HEK293T (cell line): ENCODE measurements around the gene ATP6V1E1.
"Not testable (repeated sequence)": the region's sequence is repeated elsewhere in the genome, so short reads cannot be mapped to it uniquely, and the experiment has no call there.

Experiments
- CTCF ChIA-PET: fragments of 350-600 bp; formaldehyde crosslinking; extraction: SDS; loops from one replicate; lab custom pipeline; 2021; ENCODE audit warnings: antibody characterized with exemption, inconsistent platforms; lab: Yijun Ruan, JAX
- POLR2A ChIA-PET: fragments of 350-600 bp; formaldehyde crosslinking; extraction: SDS; loops from one replicate; lab custom pipeline; 2020; ENCODE audit warnings: antibody characterized with exemption, inconsistent platforms; lab: Yijun Ruan, JAX
- DNase-seq: peaks from one replicate; pipeline ENCODE4 v3.0.0; 2012; ENCODE audit warnings: mixed read lengths; ENCODE audit errors: extremely low spot score
- ARNT ChIP-seq: fragments of 450-650 bp; IDR thresholded peaks from 2 replicates; pipeline ENCODE4 v1.6.1; 2017; ENCODE audit warnings: mild to moderate bottlenecking
- BHLHE40 ChIP-seq: fragments of 450-650 bp; IDR thresholded peaks from 2 replicates; pipeline ENCODE4 v1.6.1; 2016; ENCODE audit warnings: mild to moderate bottlenecking, moderate library complexity, borderline replicate concordance
- CTBP1 ChIP-seq: fragments of 450-650 bp; IDR thresholded peaks from 2 replicates; pipeline ENCODE4 v1.6.1; 2016; ENCODE audit warnings: borderline replicate concordance
- ELF4 ChIP-seq: fragments of 450-650 bp; IDR thresholded peaks from 2 replicates; pipeline ENCODE4 v1.6.1; 2017; ENCODE audit warnings: antibody characterized with exemption
- FOXA1 ChIP-seq: fragments of 450-650 bp; IDR thresholded peaks from 2 replicates; pipeline ENCODE4 v1.6.1; 2016; ENCODE audit warnings: mild to moderate bottlenecking
- FOXK2 ChIP-seq: fragments of 450-650 bp; IDR thresholded peaks from 2 replicates; pipeline ENCODE4 v1.6.1; 2016; ENCODE audit warnings: mild to moderate bottlenecking
- FOXM1 ChIP-seq: fragments of 450-650 bp; IDR thresholded peaks from 2 replicates; pipeline ENCODE4 v1.6.1; 2017; ENCODE audit warnings: mild to moderate bottlenecking, borderline replicate concordance
- HDGF ChIP-seq: fragments of 450-650 bp; IDR thresholded peaks from 2 replicates; pipeline ENCODE4 v1.6.1; 2017; ENCODE audit warnings: antibody characterized with exemption, borderline replicate concordance
- L3MBTL2 ChIP-seq: fragments of 450-650 bp; conservative IDR thresholded peaks from 2 replicates; pipeline ENCODE4 v1.6.1; 2016; ENCODE audit warnings: mild to moderate bottlenecking
- LEF1 ChIP-seq: fragments of 450-650 bp; IDR thresholded peaks from 2 replicates; pipeline ENCODE4 v1.6.1; 2017; ENCODE audit warnings: mild to moderate bottlenecking, borderline replicate concordance
- NFRKB ChIP-seq: fragments of 450-650 bp; IDR thresholded peaks from 2 replicates; pipeline ENCODE4 v1.6.1; 2016; ENCODE audit warnings: mild to moderate bottlenecking, moderate library complexity
- SP1 ChIP-seq: fragments of 450-650 bp; IDR thresholded peaks from 2 replicates; pipeline ENCODE4 v1.6.1; 2017
- SUZ12 ChIP-seq: fragments of 450-650 bp; IDR thresholded peaks from 2 replicates; pipeline ENCODE4 v1.6.1; 2016; ENCODE audit warnings: mild to moderate bottlenecking
- TARDBP ChIP-seq: fragments of 450-650 bp; IDR thresholded peaks from 2 replicates; pipeline ENCODE4 v1.6.1; 2016
- ZNF384 ChIP-seq: fragments of 450-650 bp; IDR thresholded peaks from 2 replicates; pipeline ENCODE4 v1.6.1; 2016
- TF ChIP-seq, protein P1 (sequence below): fragments of 450-650 bp; IDR thresholded peaks from 2 replicates; pipeline ENCODE4 v1.6.1; 2016

ATP6V1E1 gene

DNA sequence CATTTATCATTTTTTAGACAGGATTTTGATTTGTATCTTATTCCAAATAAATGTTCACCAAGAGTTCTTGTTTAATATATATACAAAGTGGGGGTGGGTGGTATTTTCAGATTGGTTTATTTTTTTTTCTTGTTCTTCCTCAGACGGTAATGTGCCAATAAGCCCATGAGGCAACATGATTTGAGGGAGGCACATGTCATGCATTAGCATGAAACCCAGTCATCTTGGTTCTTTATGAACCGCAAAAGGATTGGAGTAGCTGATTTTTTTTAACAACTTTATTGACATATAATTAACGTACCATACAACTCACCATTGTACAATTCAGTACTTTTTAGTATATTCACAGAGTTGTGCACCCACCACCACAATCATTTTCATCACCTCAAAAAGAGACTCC is 12.7 kb upstream of the ATP6V1E1 start:
- no peak for DNase-seq
- POLR2A ChIA-PET = no interaction called here
- TF ChIP-seq BHLHE40 = no peak
- TF ChIP-seq SUZ12 = no peak
- no peak for TF ChIP-seq NFRKB
- TF ChIP-seq TARDBP = no peak
- TF ChIP-seq ZNF384 = no peak
- CTCF ChIA-PET = no interaction called here

DNA sequence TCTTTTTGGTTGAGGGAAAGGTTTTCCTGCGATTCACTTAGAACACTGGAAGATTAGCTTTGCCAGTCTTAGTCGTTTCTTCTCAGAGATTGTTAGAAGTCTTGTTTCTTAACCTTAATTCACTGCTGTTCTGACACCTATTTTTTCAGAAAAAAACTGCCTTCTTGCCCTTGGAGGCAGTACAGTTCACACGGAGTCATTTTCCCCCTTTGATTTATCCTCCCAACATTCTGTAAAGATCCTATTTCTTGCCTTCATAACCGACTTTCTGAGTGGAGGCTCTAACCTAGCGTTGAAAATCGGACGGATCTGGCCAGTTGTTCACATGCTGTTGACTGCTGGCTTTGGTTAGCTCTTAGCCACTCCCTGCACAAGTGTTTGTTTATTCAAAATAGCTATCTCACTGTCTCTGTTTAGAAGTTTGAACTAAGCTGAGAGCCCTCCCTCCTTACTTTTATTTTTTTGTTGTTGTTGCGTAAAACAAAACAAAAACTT is 10.7 kb upstream of the ATP6V1E1 start:
- no peak for TF ChIP-seq HDGF
- no peak for TF ChIP-seq BHLHE40
- no peak for TF ChIP-seq LEF1
- TF ChIP-seq ARNT = no peak
- TF ChIP-seq TARDBP = no peak
- no peak for TF ChIP-seq NFRKB
- TF ChIP-seq ELF4 = no peak
- no peak for TF ChIP-seq FOXK2
- no peak; the same call in 1 of the 2 replicates for TF ChIP-seq L3MBTL2
- no peak for TF ChIP-seq ZNF384
- TF ChIP-seq FOXM1 = no peak
- DNase-seq = peak; percentile 55
- CTCF ChIA-PET = interaction anchor here (1.3 kb wide), 1 partner anchor 468 kb away, joined by 4 read pairs; no protein-coding TSS in a partner anchor
- POLR2A ChIA-PET = interaction anchor here (0.8 to 1.6 kb wide), 14 partner anchors 9 to 481 kb away, joined by 3 to 19 read pairs (median 4); no protein-coding TSS in a partner anchor

DNA sequence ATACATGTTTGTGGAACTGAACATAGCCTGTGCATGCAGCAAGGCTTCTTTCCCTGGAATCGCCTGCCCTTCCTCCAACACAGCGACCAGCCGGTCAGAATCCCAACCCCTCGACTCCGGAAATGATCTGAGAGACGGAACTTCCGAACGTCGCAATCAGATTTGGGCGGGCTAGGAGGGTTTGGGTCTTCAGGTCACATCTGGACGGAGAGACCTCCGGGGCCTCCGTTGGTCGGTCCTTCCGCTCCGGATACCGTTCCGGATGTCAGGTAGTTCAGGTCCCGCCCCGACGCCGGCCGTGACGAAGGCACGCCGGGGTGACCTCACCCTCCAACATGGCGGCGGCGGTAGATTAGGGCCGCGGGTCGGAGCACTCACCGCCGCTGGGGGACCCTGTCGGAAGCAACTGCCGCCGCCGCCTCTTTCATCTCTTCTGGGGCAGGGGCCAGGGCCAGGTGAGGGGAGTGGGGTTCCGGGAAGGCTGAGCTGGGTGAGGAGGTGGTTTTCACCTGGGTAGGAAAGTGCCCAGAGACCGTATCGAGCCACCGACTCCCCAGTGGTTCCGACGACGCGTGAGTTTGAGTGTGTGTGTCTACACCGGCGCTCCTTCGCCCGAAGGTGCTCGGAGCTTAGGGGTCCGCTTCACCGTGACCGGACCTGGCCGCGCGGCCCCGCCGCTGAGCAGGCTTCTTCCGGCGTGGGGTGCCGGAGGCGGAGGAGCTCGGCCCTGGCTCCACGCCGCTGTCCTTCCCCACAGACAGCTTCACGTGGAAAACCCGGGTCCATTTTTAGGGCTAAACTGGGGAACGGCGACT is 10.1 kb upstream of the ATP6V1E1 start, which contains the start of gene BCL2L13:
Gene BCL2L13, plus strand, starts transcription at position 326 of the 815 bp plus-strand sequence. CDS start 16,955 bp downstream, outside the sequence.
- CTCF ChIA-PET = interaction anchor here (1.3 kb wide), 1 partner anchor 468 kb away, joined by 4 read pairs; no protein-coding TSS in a partner anchor
- TF ChIP-seq, protein P1, sequence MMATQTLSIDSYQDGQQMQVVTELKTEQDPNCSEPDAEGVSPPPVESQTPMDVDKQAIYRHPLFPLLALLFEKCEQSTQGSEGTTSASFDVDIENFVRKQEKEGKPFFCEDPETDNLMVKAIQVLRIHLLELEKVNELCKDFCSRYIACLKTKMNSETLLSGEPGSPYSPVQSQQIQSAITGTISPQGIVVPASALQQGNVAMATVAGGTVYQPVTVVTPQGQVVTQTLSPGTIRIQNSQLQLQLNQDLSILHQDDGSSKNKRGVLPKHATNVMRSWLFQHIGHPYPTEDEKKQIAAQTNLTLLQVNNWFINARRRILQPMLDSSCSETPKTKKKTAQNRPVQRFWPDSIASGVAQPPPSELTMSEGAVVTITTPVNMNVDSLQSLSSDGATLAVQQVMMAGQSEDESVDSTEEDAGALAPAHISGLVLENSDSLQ = peak; percentile 14; the same call in 1 of the 2 replicates
- TF ChIP-seq TARDBP (no peak), FOXM1 (no peak), SP1 (no peak), NFRKB (peak; percentile 86), CTBP1 (no peak), ARNT (no peak), FOXK2 (no peak), L3MBTL2 (peak; percentile 63), LEF1 (peak; percentile 23; the same call in 1 of the 2 replicates), ELF4 (peak; percentile 68)
- POLR2A ChIA-PET = interaction anchor here (0.8 to 1.6 kb wide), 14 partner anchors 9 to 480 kb away, joined by 3 to 19 read pairs (median 4); no protein-coding TSS in a partner anchor
- DNase-seq = peak; percentile 95

DNA sequence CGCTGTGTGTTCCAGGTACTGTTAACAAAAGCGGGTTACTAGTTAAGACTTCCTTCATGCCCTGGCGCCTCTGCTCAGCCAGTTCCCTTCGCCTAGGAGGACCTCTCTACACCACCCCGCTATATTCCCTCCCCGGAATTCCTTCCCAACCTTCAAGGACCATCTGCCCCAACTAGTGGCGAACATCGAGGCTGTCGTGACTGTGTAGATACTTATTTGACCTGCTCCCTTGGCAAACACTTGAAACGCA is 9.6 kb upstream of the ATP6V1E1 start:
- peak; percentile 67 for DNase-seq
- TF ChIP-seq LEF1 (no peak), L3MBTL2 (peak; percentile 24; the same call in 1 of the 2 replicates)
- ChIA-PET CTCF (no interaction called here), POLR2A (no interaction called here)

DNA sequence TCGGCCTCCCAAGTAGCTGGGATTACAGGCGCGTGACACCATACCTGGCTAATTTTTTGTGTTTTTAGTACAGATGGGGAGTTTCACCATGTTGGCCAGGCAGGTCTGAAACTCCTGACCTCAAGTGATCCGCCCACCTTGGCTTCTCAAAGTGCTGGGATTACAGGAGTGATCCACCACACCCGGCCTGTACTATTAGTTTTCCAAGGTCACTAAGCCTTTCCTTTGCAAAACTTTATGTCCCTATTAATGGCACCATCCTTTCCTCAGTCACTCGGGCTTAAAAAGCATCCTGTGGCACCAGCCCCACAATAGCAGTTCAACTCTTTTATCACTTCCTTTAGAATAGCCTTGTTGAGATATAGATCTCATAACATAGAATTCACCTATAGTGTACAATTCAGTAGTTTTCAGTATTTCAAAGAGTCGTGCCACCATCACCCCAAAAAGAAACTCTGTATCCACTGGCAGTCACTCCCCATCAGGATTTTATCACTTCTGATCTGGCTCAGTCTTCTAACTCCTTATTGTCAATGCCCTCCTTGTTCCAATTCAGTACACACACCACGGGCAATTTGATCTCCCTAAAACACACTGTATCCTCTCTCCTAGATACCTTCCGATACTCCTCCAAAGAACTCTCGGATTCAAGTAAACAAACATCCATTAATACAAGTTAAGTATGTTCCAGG is 9.1 kb upstream of the ATP6V1E1 start:
- CTCF ChIA-PET = no interaction called here
- POLR2A ChIA-PET = no interaction called here
- DNase-seq = no peak
- TF ChIP-seq SP1 (no peak), HDGF (no peak), LEF1 (no peak), ELF4 (no peak), FOXK2 (no peak), SUZ12 (no peak), ARNT (no peak), L3MBTL2 (no peak), FOXA1 (no peak), BHLHE40 (no peak), FOXM1 (no peak), NFRKB (no peak), TARDBP (no peak), ZNF384 (no peak), CTBP1 (no peak)
- TF ChIP-seq, protein P1 = no peak

DNA sequence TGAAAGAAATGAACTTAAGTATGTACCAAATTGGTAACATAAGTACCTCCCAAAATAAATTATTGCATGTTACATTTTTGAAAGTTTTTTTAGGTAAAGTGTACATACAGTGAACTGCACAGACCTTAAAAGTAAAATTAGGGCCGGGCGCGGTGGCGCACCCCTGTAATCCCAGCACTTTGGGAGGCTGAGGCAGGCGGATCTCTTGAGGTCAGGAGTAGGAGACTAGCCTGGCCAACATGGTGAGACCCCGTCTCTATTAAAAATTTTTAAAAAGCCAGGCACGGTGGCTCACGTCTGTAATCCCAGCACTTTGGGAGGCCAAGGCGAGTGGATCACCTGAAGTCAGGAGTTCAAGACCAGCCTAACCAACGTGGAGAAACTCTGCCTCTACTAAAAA is 8.3 kb upstream of the ATP6V1E1 start:
- CTCF ChIA-PET, DNase-seq, POLR2A ChIA-PET: not testable (repeated sequence)

DNA sequence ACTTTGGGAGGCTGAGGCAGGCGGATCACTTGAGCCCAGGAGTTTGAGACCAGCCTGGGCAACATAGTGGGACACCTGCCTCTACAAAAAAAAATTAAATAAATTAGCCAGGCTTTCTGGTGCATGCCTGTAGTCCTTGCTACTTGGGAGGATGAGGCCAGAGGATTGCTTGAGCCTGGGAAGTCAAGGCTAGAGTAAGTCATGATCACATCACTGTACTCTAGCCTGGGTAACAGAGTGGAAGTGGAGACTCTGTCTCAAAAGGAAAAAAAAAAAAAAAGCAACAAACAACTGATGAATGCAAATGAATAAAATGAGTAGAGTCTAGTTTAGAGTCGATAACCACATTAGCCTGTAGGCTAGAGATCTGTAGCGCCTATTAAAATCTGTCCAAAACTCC is 6.1 kb upstream of the ATP6V1E1 start:
- TF ChIP-seq NFRKB = no peak
- TF ChIP-seq ARNT = no peak
- no peak for TF ChIP-seq BHLHE40
- no peak for TF ChIP-seq LEF1
- TF ChIP-seq L3MBTL2 = no peak
- no peak for TF ChIP-seq FOXK2
- no peak for TF ChIP-seq CTBP1
- no peak for TF ChIP-seq ELF4
- no peak for TF ChIP-seq SP1
- TF ChIP-seq, protein P1 = no peak
- no peak for TF ChIP-seq ZNF384
- TF ChIP-seq SUZ12 = no peak
- TF ChIP-seq FOXM1 = no peak
- no peak for TF ChIP-seq HDGF
- TF ChIP-seq TARDBP = no peak
- no peak for TF ChIP-seq FOXA1
- POLR2A ChIA-PET = no interaction called here
- no peak for DNase-seq
- CTCF ChIA-PET = no interaction called here
